GM19468 (cell line): ENCODE measurements around the gene KLHL15.

Experiments used
- ATAC-seq: cut with Tn5 transposase; IDR thresholded peaks from one replicate; pipeline ENCODE4 v1.9.1; 2021; ENCODE audit warnings: mild to moderate bottlenecking, moderate library complexity, moderate number of reproducible peaks; ENCODE audit not compliant: unreplicated experiment; ENCODE audit errors: extremely low read depth

Gene KLHL15

GRCh38 chrX:23953908-23954269 is 73.1 kb downstream of the KLHL15 start:
- no peak for ATAC-seq

GRCh38 chrX:23952984-23953907 is 73.7 kb downstream of the KLHL15 start:
- peak; percentile 73 for ATAC-seq

- ATAC-seq, result no peak
These were observed 74.6 kb downstream of the KLHL15 start for GRCh38 chrX:23952391-23952790.

GRCh38 chrX:23945206-23945605 is 81.8 kb downstream of the KLHL15 start:
- ATAC-seq, result no peak

GRCh38 chrX:23944234-23944633 is 82.8 kb downstream of the KLHL15 start:
- no peak for ATAC-seq

- no peak for ATAC-seq
These were observed 87.8 kb downstream of the KLHL15 start for GRCh38 chrX:23939203-23939602.

- ATAC-seq, result no peak
These were observed 88.3 kb downstream of the KLHL15 start for GRCh38 chrX:23938690-23939089.

GRCh38 chrX:23937100-23937499 is 89.9 kb downstream of the KLHL15 start:
- ATAC-seq, result no peak

- ATAC-seq, result no peak
These were observed 90.8 kb downstream of the KLHL15 start for GRCh38 chrX:23936180-23936579.

- no peak for ATAC-seq
These were observed 91.9 kb downstream of the KLHL15 start for GRCh38 chrX:23935106-23935505.
